ENCODE measurements around the gene ITPR1. TPM values are rescaled to one million over a fixed set of nuclear protein-coding genes. Genes with fewer than 3 reads are reported as not detected.

Gene ITPR1
- total RNA-seq, 1 experiment from 2014 or later = 11.3 TPM

DNA sequence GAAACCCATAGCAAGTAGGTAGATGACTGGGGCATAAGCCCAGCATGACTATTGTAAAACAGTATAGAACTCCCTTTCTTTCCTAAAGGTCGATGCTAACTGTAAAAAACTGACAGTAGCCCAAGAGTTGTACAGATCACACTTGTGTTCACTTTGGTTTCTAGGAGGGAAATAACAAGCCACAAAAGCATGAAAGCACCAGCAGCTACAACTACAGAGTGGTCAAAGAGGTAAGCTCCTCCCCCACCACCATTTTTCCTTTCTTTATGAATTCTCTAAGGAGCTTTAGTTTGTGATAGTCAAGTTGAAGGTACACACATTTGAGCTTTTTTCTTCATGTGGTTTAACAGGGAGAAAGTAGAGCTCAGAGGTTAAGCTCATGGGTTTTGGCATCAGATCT, 191.0 kb downstream of the ITPR1 start:
- Histone ChIP-seq H3K4me3 (no peak overlapping the region), H3K36me3 (ENCODE audit: low read depth) (no peaks in the 10 kb centered on the region)
- no peak for DNase-seq

DNA sequence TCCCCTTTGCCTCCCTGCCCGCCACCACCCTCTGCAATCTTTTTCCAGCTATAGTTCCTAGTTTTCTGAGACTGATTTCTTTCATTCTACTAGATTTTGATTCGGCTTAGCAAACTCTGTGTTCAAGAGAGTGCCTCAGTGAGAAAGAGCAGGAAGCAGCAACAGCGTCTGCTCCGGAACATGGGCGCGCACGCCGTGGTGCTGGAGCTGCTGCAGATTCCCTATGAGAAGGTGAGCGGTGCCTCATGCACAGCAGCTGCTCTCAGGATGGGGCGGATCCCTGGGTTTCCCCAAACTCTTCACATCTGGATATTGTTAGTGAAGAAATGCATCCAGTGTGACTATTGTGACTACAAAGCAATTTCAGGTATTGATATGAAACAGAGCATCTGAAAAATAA, 191.8 kb downstream of the ITPR1 start:
- no peak for DNase-seq
- intact Hi-C loops (cut with micrococcal nuclease; ENCODE audit: unreplicated experiment) = no loop called here
- peaks cover 10% of the 10 kb centered on the region; the same call in 1 of the 2 replicates for H3K4me1 ChIP-seq (replicated peaks; ENCODE audit: insufficient read depth)
- no peaks in the 10 kb centered on the region for H3K79me2 ChIP-seq (ENCODE audit: low read depth)
- no peak overlapping the region for H3K4me3 ChIP-seq
- no peak overlapping the region for H2AFZ ChIP-seq
- H3K27ac ChIP-seq = no peak overlapping the region
- no peaks in the 10 kb centered on the region for H3K36me3 ChIP-seq (ENCODE audit: low read depth)
- H3K9me3 ChIP-seq (ENCODE audit: insufficient read depth, low read depth) = no peaks in the 10 kb centered on the region
- no peaks in the 10 kb centered on the region; the same call in 1 of the 2 replicates for H3F3A ChIP-seq (ENCODE audit: insufficient read depth, low read depth)
- no TSS peak for BruUV-seq (replicated peaks)
- POLR2A ChIA-PET (ENCODE audit: unreplicated experiment) = interaction anchor here (0.6 kb wide), 1 partner anchor 449 kb away, joined by 4 read pairs; no protein-coding TSS in a partner anchor
- no peaks in the 10 kb centered on the region for H4K20me1 ChIP-seq (ENCODE audit: insufficient read depth)
- no peaks in the 10 kb centered on the region for H3K27me3 ChIP-seq (ENCODE audit: insufficient read depth, low read depth)
- no peak overlapping the region for H3K4me2 ChIP-seq
- no peaks in the 10 kb centered on the region for H3K9me2 ChIP-seq (ENCODE audit: insufficient read depth)
- CTCF ChIA-PET = no interaction called here
- TF ChIP-seq, protein P1, sequence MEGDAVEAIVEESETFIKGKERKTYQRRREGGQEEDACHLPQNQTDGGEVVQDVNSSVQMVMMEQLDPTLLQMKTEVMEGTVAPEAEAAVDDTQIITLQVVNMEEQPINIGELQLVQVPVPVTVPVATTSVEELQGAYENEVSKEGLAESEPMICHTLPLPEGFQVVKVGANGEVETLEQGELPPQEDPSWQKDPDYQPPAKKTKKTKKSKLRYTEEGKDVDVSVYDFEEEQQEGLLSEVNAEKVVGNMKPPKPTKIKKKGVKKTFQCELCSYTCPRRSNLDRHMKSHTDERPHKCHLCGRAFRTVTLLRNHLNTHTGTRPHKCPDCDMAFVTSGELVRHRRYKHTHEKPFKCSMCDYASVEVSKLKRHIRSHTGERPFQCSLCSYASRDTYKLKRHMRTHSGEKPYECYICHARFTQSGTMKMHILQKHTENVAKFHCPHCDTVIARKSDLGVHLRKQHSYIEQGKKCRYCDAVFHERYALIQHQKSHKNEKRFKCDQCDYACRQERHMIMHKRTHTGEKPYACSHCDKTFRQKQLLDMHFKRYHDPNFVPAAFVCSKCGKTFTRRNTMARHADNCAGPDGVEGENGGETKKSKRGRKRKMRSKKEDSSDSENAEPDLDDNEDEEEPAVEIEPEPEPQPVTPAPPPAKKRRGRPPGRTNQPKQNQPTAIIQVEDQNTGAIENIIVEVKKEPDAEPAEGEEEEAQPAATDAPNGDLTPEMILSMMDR (conservative IDR thresholded peaks at IDR 0.05) = no peak
- no peak for TF ChIP-seq EZH2 (IDR thresholded peaks at IDR 0.05; ENCODE audit: low read depth)

More for the DNA sequence above, 191.0 kb downstream of the ITPR1 start:
- Histone ChIP-seq H3K27me3 (ENCODE audit: insufficient read depth, low read depth) (no peaks in the 10 kb centered on the region), H2AFZ (no peak overlapping the region), H4K20me1 (ENCODE audit: insufficient read depth) (no peaks in the 10 kb centered on the region), H3K4me1 (replicated peaks; ENCODE audit: insufficient read depth) (peaks cover 10% of the 10 kb centered on the region; the same call in 1 of the 2 replicates), H3K79me2 (ENCODE audit: low read depth) (no peaks in the 10 kb centered on the region), H3F3A (ENCODE audit: insufficient read depth, low read depth) (no peaks in the 10 kb centered on the region; the same call in 1 of the 2 replicates), H3K4me2 (no peak overlapping the region), H3K9me3 (ENCODE audit: insufficient read depth, low read depth) (no peaks in the 10 kb centered on the region), H3K27ac (no peak overlapping the region), H3K9me2 (ENCODE audit: insufficient read depth) (no peaks in the 10 kb centered on the region)
- TF ChIP-seq EZH2 (IDR thresholded peaks at IDR 0.05; ENCODE audit: low read depth) = no peak
- TF ChIP-seq, protein P1 (conservative IDR thresholded peaks at IDR 0.05) = no peak
- ChIA-PET POLR2A (ENCODE audit: unreplicated experiment) (no interaction called here), CTCF (no interaction called here)
- BruUV-seq (replicated peaks) = no TSS peak
- intact Hi-C loops (cut with micrococcal nuclease; ENCODE audit: unreplicated experiment) = no loop called here

DNA sequence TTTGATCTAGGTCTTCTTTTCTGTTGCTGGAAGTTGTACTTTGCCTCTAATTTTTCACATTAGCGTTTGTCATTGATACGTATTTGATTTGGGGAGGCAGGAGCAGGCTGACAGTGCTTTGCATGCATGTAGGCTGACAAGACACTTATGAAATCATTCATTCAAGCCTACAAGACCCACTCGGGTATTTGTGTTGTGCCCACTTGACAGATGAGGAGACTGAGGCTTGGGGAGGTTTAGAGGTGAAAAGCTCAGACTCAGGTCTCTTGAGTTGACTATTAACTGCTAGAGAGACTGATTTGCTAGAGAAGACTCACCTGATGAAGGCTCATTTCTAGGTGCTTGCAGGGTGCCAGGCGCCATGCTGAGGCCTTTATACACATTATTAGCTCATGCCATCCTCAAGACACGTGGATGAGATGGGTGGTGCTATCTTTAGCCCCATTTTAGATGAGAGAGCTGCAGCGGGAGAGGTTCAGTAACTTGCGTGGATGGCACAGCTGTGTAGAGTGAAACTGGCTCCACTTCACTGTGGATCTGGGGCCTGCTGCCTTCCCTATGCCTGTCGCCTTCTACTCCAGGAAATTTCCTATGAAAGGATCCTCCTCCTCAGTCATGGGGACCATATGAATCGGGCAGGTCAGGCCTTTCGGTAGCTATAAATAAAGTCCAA, 192.7 kb downstream of the ITPR1 start:
- H3K27ac ChIP-seq = no peak overlapping the region
- no peaks in the 10 kb centered on the region for H4K20me1 ChIP-seq (ENCODE audit: insufficient read depth)
- no peaks in the 10 kb centered on the region for H3K36me3 ChIP-seq (ENCODE audit: low read depth)
- TF ChIP-seq, protein P1 (conservative IDR thresholded peaks at IDR 0.05) = no peak
- no peak for TF ChIP-seq EZH2 (IDR thresholded peaks at IDR 0.05; ENCODE audit: low read depth)
- no peak overlapping the region for H3K4me3 ChIP-seq
- no peak overlapping the region for H2AFZ ChIP-seq
- ChIA-PET CTCF (interaction anchor here (0.6 kb wide), 1 partner anchor 35 kb away, joined by 3 read pairs; no protein-coding TSS in a partner anchor), POLR2A (ENCODE audit: unreplicated experiment) (interaction anchor here (0.6 kb wide), 2 partner anchors 450 to 546 kb away, joined by 3 to 4 read pairs; no protein-coding TSS in a partner anchor)
- no peak for DNase-seq
- H3K9me2 ChIP-seq (ENCODE audit: insufficient read depth) = no peaks in the 10 kb centered on the region
- intact Hi-C loops (cut with micrococcal nuclease; ENCODE audit: unreplicated experiment) = no loop called here
- H3K4me1 ChIP-seq (replicated peaks; ENCODE audit: insufficient read depth) = peaks cover 10% of the 10 kb centered on the region; the same call in 1 of the 2 replicates
- H3K9me3 ChIP-seq (ENCODE audit: insufficient read depth, low read depth) = peaks cover 5% of the 10 kb centered on the region; the same call in 1 of the 2 replicates
- H3K79me2 ChIP-seq (ENCODE audit: low read depth) = no peaks in the 10 kb centered on the region
- H3F3A ChIP-seq (ENCODE audit: insufficient read depth, low read depth) = no peaks in the 10 kb centered on the region; the same call in 1 of the 2 replicates
- H3K4me2 ChIP-seq = no peak overlapping the region
- no TSS peak for BruUV-seq (replicated peaks)
- H3K27me3 ChIP-seq (ENCODE audit: insufficient read depth, low read depth) = no peaks in the 10 kb centered on the region

All from PC-9 (cell line).